Left lobe of liver (tissue), 2 donors: Measurements from ENCODE around the gene SLC5A12. TPM values are rescaled to one million over a fixed set of nuclear protein-coding genes. Genes with fewer than 3 reads are reported as not detected.

Experiments used
- ATAC-seq: fragments of 200-7000 bp; cut with Tn5 transposase; one replicate; pipeline ENCODE4 v1.9.1; 2020; ENCODE audit warnings: mild to moderate bottlenecking, moderate library complexity
- DNase-seq: peaks from one replicate; pipeline ENCODE4 v3.0.0-alpha.2; 2020; ENCODE audit warnings: low spot score
- total RNA-seq: library from RNA; stranded (reverse); gene quantifications from one replicate; pipeline ENCODE4 v1.2.1, GENCODE V29; 2021
- donor health status: DM: no; HTN: no; CAD: no; lungs with moderate emphysema.
- donor health status: DM: no; HTN: yes; CAD: no.

SLC5A12 gene
- total RNA-seq, 1 donor from 2014 or later, result 0.20 TPM

DNA sequence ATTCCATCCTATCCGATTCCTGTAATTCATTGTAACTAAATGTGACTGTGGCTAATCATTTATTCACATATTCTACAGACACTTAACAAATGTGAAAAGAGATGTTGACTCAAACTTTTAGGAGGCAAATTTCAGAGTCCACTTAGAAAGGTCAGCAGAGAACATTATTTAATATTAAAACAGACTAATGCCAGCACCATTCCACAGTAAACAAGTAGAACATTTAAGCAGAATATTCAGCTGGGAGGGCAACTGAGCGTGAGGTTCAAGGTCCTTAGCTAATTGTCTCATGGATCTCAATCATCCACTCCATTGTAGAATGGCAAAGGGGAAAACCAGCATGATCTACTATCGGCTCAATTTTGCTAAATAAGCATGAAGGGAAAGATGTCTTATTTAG lies 5.1 kb upstream of the SLC5A12 start:
- peak; percentile 51 for DNase-seq
- ATAC-seq, result peak; percentile 95

DNA sequence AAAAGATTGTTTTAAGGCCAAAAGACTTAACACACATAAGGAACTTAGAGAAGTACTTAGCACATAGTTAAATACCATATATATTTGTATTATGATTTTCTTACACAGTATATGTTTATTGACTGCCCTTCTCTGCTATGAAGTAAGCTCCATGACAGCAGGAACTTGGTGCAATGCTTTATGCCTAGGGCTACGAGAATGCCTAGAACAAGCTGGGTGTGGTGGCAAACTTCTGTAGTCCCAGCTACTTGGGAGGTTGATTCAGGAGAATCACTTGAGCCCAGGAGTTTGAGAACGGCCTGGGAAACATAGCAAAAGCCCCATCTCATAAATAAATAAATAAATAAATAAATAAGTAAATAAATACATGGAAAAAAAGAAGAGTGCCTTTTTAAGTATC lies 1.9 kb downstream of the SLC5A12 start:
- DNase-seq, result no peak
- no peak for ATAC-seq

DNA sequence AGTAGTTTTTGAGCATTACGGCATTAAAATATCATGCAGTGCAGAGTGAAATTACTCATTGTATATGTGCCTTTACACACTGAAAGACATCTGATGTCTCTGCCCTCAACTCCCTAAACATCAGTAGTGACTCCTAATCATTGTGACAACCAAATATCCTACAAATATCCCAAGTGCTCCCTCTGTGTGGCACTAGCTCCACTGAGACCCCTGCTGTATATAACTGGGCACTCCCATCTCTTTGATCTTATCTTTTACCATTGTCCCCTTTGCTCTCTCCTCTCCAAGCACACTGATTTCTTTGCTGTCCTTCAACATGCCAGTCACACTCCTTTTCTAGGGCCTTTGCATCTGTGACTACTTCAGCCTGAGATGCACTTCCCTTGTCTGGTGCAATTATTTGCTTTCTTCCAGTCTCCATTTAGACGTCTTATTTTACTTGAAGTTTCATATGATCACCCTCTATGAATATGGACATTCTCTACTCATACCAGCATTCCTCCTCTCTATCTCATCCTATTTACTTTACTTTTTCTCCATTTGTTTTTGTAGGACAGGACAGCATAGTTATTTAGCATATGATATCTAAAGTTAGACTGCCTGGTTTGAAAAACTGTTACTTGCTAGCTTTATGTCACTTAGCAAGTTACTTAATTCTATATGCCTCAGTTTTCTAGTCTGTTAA lies 2.4 kb downstream of the SLC5A12 start:
- ATAC-seq (no peak), DNase-seq (no peak)

DNA sequence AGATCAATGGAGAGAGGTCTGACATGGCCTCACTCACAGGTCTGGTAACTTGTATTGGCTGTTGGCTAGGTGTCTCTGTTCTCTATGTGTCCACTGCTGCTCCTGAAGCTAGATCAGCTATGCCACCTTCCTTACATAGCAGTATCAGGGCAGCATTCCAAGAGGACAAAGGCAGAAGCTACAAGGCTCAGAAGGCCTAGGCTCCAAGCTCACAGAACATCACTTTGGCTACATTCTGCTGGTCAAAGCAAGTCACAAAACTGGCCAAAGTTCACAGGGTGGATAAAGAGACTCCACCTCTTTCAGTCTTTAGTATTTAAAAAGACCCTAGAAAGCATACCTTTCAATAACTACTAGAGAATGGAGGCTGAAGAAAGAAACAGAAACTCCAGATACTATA lies 4.1 kb downstream of the SLC5A12 start:
- DNase-seq (no peak), ATAC-seq (peak; percentile 29)

DNA sequence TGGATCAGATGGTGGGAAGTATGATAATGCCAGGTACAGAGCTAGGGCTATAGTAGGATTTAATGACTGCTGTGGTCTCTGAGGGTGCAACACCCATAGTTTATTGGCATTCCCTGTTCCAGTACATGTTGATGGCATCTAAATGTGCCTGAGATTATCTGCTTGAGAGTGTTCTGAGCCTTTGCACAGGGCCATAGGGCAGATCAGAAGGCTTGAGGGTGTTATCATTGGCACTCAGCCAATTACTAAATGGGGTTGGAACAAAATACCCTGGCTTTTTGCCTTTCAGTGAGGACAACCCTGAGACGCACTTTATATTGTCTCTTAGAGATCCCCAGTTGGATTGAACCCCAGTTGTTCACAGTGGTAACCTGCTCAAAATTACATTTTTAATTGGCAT lies 6.7 kb downstream of the SLC5A12 start:
- peak; percentile 14 for ATAC-seq
- DNase-seq, result no peak

DNA sequence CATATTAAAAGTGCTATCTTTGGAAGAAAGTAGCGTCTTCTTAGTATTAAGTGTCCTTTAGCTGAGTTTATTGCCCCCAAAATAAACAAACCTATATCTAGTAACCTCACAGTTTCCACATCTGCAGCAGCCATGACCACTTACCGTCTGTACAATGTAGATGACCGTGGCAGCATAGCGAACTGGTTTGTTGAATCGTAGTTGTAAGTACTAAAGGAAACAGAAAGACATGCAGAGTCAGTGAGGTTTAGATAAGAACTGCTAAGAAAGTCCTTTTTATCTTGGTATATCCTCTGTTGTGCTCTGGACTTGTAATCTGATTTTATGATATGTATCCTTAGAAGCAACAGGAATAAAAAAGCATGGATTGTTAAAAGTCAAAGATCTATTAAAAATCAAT lies 9.4 kb downstream of the SLC5A12 start:
- ATAC-seq (no peak), DNase-seq (no peak)

DNA sequence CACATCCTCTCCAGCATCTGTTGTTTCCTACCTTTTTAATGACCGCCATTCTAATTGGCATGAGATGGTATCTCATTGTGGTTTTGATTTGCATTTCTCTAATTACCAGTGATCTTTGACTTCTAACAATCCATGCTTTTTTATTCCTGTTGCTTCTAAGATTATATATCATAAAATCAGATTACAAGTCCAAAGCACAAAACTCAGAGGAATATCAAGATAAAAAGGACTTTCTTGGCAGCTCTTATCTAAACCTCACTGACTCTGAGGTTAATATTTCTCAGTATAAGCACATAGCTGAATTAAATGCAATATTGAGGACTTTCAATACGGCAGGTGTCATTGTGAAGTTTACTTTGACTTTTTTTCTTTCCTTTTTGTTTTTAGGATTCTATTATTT lies 11.4 kb downstream of the SLC5A12 start:
- DNase-seq, result no peak
- no peak for ATAC-seq

DNA sequence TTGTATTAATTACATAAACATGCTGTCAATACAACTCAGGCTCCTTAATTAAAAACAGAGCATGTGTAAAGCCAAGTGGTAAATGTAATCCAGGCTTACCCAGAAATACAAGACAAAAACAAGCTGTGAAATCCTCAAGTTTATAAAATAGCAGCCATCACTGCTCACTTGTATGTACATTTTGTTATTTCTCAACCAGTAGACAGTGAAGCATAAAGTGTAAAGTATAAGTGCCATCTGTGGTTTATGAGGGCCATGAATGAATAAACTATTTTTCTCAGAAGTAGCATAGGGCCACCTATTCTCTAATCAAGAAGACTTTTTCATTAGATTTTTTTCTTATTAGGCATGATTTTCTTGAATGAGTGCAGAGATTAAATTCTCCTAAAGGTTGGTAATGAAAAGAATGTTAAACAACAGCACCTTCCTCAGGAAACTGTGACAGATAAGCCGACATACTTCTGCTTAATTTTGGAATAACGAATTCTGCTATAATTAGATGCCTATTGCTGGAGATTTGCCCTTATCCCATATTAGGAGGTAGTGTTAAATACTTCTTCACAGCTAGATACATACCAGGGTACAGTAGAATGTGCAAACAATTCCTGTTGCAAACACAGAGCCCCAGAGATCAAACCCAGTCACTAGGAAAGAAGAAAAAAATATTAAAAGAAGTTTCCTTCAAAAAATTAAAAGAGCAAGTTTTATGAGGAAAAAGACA lies 13.0 kb downstream of the SLC5A12 start:
- no peak for DNase-seq
- ATAC-seq, result no peak

DNA sequence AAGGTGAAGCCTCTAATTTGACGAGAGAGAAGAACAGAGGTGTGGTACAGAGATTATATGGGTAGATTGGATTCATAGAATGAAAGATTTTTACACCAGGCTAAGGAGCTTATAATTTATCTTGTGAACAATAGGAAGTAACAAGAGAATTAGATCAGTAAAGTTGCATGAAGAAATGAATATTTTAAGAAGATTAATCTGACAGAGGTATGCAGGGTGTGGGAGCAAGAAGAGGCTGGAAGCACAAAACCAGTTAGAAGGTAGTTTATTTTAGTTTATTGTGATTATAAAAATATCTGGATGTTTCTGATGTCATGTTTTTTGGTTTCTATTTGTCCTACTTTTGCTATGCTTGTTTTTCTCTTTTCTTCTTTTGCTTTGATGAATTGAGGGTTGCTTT lies 15.7 kb downstream of the SLC5A12 start:
- ATAC-seq, result no peak

DNA sequence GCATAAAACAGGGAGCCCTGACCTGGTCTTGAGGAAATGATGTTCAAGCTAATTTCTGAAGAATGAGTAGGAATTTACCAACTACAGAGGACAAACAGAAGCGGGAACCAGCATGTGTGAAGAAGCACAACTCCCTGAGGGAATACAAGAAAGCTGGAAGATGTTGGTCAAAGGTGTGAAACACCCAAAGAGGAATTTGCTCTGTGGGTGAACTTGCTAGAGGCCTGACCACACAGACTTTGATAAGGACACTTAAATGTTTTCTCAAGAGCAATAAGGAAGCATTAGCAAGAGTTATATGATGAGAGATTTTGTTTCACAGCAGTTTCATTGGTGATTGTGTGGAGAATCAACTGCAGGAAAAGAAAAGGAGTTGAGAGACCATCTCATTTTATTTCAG lies 17.6 kb downstream of the SLC5A12 start:
- no peak for ATAC-seq
- DNase-seq, result no peak

More for the DNA sequence above, 15.7 kb downstream of the SLC5A12 start:
- no peak for DNase-seq

DNA sequence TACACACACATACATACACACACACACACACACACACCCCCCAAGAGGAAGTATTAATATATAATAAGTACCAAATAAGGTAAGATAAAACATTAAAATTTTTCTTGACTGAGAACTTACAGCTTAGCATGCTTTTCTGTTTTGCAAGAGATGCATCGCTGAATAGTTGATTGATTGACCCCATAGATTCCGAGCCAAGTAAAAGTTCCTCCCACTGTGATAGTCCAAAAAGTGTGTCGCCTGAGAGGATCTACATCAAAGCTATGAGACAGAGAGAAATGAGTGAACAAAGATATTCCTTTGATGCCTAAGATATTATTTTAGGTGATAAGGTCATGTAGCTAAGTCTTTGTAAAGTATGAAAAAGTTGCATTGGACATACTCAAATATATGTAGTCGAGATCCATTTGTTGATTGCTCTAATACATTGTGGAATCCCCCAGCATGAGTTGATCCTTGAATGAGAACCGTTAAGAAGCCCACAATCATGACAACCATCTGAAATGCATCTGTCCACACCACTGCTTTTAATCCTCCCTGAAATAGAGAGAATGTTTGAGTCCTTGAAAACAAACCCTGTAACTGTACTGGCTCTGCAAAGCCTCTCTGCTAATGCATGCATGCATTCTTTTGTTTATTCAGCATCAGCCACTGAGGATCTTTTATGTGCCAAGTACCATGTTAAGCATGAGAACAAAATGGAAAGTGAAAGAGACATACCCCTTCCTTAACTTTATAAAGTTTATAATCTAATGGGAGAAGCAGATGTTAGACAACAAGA lies 18.3 kb downstream of the SLC5A12 start:
- DNase-seq, result no peak
- peak; percentile 43 for ATAC-seq

DNA sequence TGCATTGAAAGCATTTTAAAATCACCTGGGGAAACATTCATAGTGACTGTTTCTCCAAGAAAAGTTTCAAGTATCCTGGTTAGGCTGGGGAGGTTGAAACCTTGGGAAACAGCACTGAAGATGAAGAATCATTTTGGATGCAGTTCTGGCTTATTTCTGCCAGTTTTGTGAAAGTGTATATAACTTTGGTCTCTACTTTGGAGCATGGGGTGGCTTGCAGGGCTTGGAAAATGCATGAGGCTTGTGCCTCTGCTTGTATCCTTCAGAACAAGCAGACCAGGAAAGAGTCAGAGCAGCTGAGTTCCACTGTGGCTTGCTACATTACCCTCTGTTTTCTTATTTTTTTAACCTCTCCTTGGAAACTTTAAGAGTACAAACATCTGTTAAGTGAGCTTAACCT lies 19.5 kb downstream of the SLC5A12 start:
- ATAC-seq (no peak), DNase-seq (no peak)

DNA sequence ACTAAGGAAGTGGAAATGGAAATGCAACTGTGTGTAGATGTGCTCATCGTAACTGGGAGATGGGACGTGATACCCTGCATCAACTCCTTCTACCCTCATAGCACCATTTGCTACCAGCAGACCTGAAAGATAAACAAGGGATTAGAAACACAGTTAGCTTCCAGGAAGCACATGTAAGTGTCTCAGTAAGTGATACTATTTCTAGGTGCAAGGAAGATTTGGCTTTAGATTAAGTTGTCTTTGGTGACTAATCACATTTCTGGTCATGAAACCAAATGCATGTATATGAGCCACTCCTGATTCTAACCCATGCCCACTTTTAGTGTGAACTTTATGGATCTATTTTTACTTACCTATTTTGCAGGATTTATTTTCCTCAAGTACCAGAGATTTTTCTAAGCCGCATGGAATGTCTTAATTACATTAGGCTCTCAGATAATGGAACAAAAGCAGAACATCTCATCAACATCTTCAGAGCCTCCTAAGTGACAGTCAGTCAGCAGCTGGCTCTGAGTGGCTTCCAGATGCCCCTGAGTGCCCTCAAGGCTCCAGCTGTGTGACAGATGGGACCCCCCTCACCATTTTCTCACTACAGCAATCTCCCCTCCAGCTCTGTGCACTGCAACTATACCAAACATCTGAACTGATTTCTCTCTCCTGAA lies 21.2 kb downstream of the SLC5A12 start:
- ATAC-seq (no peak), DNase-seq (no peak)

DNA sequence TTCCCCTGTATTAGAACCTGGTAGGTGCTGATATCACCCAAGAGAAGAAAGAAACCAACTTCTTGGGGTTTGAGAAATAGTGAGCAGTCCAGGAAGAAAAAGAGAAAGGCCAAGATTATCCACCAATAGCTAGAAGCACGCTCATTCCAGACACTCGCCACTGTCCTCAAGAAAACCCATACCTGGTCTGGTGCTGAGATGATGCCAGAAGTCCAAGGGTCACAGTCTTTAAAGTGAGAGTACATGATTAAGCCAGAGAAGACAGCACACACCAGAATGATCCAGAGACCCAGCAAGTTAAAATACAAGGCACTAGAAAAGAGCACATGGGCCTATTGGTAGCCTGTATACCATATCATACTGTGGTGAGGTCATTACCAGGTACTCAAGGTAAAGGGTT lies 23.6 kb downstream of the SLC5A12 start:
- peak; percentile 83 for ATAC-seq
- DNase-seq, result no peak

DNA sequence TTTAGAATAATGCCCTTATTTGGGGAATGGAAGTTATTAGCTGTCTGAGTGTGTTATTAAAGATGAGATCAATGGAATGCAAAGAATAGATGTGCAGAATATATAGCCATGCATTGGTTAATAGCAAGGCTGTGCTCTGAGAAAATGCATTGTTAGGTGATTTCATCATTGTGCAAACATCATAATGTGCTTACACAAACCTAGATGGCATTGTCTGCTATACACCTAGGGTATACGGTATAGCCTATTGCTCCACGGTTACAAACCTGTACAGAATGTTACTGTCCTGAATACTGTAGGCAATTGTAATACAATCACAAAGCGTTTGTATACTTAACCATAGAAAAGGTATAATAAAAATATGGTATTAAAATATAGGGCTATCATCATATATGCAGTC lies 25.5 kb downstream of the SLC5A12 start:
- DNase-seq, result no peak
- no peak for ATAC-seq

DNA sequence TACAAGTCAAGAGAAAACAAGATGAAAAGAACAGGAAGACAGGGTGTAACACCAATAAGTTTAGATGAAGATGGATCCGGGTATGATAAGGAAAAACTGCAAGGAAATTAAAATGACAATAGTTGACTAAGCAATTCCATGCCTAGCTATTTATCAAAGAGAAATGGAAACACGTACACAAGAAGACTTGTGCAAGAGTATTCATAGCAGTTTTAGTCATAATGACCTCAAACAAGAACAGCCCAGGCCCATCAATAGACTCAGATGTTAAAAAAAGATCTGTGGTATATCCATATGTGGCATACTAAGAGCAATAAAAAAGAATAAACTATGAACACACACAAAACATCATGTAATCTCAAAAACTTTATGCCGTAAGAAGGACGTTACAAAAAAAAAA lies 33.2 kb downstream of the SLC5A12 start:
- ATAC-seq, result no peak
- no peak for DNase-seq

DNA sequence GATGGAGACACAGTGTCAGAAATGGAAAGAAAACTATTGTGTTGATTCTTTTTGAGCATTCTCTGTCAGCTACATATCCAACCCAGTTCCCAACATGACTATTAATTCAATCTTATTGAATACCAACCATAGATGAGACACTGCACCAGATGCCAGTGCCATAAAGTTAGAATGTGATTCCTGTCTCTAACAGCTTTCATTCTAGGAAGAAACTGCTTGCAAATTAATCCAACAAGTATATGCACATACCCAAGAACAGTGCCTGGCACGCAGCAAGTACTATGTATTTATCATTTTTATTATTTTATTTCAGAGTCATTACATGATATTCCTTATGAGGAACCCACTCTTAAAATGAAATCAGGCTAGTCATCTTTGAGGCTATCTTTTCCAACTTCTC lies 34.5 kb downstream of the SLC5A12 start:
- ATAC-seq (no peak), DNase-seq (no peak)

DNA sequence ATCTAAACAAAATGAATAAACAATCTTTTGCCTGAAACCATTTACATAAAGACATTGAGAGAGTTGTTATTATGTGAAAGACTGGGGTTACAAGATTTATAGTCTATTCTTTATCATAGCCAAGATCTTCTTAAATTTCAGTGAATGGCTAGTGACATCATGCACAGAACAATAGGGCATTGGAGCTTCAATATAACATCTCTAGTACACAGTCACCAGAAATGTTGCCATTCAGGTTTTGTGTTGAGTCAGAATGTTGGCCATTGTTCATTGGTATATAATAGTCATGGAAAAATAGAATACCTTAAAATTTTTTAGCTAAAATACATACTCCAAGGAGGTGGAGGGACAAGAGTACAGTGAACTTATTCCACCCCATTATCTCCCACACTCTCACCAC lies 44.3 kb downstream of the SLC5A12 start:
- DNase-seq (no peak), ATAC-seq (no peak)

DNA sequence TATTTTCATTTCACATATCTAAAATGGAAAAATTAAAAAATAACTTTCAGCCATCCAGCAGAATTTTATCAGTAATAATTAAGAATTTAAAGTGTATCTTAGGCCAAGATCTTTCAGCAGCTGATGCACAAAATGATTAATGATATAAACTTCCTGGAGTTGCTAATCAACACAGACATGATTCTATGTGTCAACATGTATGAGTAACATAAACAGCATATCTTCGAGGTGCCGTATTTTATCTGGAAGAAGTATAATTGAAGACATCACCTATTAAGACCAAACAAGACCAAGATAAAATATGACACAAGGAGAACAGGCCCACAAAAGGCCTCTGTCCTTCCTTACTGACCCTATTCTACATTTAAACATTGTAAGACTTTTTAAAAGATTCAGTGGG lies 45.2 kb downstream of the SLC5A12 start:
- no peak for DNase-seq
- ATAC-seq, result no peak

DNA sequence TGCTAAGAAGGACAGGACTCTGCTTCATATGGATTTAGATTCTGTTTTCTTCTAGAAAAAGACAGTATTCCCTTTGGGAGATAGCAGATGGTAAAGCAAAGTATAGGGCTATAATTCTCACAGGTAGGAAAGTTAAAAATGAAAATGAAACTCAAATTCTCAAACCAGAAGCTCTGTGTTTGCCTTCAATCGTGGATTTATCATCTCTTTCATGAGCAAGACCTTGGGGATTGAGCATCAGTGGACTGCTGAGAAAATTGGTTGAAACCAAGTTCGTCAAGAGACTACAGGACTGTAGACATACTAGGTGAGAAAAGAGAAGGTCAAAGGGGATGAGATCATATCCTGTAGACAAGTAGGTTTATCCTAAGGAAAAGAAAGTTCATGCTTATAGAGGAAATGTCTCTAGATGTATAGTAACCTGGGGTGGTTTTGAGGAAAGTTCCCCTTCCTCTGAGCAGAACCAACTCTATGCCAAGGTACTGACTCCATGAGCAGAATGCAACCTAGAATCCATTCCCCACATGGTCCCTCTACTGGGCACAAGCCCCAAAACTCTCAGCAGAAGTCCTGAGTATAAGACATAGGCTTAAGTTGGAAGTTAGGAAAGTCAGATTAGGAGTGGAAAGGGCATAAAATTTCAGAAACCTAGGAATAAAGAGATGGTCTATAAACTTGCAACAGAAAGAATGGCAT lies 46.5 kb downstream of the SLC5A12 start:
- DNase-seq (no peak), ATAC-seq (peak; percentile 47)

DNA sequence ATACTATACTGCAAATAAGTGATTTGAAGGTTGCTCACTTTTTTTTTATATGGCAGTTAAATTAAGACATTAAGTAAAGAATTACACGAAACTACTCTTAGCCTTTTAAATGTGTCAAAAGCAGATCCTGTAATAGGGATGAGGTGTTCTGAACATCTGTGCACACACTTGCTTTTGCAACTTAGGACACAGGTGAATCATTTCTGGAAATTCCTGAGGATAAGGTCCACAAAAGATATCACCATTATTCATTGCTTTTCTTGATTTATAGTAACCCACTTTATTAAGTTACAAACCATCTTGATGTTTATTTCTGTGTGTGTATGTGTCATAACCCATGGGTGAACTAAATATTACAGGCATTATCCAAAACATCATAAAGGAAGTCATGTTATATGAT lies 55.9 kb downstream of the SLC5A12 start:
- no peak for ATAC-seq
- no peak for DNase-seq
